ENCODE measurements around the gene NINJ2.
"Not testable (repeated sequence)": the region's sequence is repeated elsewhere in the genome, so short reads cannot be mapped to it uniquely, and the experiment has no call there.

Gene NINJ2

DNA sequence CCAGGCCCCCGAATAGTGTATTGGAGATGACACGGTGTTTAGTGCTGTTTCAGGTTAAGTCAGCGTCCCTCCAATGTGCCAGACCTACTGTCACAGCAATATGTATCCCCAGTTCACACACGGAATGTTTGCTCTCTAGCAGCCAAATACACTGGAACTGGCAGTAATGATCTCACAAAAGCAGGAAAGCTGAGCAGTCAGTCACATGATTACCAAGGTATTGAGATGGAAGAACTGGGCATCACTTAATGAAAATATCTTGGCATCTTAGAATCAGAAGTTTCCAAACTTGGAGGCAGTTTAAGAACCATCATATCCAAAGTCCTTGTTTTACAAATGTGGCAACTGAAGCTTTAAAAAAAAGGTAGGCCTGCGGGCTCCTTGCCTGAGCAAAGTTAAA, 23.3 kb downstream of the NINJ2 start:
- DNase-seq = no peak

GRCh38 chr12:639566-639965, 23.7 kb downstream of the NINJ2 start:
- no peak for DNase-seq

DNA sequence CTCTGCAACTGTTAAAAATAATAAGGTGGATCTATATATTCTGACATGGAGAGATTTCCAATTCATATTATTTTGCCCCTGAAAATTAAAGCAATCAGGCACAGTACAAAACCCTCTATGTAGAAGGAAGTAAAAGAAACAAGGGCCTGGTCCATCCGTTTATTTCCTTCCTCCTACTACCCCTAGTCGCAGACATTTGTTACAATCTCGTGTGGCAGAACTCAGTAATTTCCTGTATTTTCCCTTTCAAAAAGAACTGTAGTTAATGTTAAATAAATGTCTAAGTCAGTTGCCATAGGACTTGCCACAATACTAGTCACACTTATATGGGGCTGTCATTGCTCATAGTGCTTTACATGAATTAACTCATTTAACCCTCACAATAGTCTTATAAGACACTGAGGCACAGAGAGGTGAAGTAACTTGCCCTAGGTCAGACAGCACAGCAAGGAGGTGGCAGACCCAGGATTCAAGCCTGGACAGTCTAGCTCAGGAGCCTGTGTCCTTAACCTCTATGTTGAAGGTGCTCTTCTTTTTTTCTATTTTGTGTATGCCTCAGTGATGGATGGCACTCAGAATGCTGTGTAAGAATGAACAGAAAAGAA, 24.2 kb downstream of the NINJ2 start:
- DNase-seq = no peak

DNA sequence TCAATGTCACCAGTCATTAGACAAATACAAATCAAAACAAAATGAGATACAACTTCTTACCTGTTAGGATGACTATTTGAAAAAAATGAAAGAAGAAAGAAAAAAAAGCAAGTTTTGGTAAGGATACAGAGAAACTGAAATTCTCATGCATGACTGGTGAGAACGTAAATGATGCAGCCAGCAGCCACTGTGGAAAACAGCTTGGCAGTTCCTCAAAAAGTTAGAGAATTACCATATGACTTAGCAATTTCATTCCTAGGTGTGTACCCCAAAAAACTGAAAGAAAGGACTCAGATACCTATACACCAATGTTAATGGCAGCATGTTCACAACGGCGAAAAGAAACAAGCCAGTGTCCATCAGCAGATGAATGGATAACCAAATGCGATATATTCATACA, 26.6 kb downstream of the NINJ2 start:
- DNase-seq = no peak

DNA sequence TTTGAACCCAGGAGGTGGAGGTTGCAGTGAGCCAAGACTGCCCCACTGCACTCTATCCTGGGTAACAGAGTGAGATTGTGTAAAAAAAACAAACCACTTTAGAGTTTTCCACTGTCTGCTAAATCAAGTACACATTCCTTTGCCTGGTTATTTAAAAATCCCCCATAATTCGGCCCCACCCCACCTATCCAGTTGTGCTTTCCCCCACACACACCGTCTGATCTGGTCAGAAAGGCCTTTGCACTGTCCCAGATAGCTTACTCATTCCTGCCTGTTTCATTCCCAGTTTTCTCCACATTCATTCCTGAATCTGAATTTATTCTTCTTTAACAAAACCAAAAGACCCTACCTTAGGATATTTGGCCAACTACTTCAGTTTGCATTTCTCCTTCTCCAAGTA, 29.5 kb downstream of the NINJ2 start:
- DNase-seq = no peak

- peak; percentile 70 for DNase-seq
These were observed 31.0 kb downstream of the NINJ2 start for GRCh38 chr12:632102-632696.

DNA sequence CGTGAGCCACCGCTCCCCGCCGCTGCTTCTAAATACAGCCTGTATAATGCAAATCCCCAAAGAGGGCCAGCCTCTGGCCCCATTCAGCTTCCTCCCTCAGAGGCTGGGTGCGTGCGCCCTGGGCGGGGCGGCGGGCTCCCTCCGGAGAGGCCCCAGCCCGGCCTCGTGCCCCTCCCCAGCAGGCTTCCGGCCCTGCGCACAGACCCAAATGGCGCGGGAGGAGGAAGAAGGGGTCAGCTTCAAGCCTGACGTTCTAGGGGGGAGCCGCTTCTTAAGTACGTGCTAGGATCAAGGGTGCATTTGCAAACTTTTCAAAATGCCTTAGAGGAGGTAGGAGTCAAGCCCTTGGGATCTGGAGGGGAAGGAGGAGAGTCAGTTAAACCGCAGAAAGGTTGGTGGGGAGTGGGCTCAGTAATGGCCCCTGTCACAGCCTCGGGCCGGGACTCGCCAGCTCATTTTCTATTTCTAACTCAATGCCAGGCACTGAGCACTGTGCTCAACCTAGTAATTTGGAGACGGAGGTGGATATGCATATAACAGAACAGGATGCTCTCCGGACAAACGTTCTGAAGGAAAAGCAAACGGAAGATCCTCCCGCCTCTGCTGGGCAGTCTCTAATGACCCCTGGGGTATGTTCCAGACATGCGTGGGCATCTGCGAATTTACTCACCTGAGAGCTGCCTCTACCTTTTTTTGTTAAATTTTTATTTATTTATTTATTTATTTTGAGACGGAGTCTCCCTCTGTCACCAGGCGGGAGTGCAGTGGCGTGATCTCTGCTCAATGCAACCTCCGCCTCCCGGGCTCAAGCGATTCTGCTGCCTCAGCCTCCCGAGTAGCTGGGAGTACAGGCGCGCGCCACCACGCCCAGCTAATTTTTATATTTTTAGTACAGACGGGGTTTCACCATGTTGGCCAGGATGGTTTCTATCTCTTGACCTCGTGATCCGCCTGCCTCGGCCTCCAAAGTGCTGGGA, 32.3 kb downstream of the NINJ2 start:
- DNase-seq = no peak

DNA sequence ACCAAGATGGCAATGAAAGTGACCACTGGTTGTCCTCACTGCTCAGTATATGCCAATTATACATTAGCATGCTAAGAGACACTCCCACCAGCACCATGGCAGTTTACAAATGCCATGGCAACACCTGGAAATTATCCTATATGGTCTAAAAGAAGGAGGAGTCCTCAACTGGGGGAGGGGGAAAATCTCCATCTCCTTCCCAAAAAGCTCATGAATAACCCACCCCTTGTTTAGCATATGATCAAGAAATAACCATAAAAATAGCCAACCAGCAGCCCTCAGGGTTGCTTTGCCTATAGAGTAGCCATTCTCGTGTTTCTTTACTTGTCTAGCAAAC, 34.5 kb downstream of the NINJ2 start:
- not testable (repeated sequence) for DNase-seq

DNA sequence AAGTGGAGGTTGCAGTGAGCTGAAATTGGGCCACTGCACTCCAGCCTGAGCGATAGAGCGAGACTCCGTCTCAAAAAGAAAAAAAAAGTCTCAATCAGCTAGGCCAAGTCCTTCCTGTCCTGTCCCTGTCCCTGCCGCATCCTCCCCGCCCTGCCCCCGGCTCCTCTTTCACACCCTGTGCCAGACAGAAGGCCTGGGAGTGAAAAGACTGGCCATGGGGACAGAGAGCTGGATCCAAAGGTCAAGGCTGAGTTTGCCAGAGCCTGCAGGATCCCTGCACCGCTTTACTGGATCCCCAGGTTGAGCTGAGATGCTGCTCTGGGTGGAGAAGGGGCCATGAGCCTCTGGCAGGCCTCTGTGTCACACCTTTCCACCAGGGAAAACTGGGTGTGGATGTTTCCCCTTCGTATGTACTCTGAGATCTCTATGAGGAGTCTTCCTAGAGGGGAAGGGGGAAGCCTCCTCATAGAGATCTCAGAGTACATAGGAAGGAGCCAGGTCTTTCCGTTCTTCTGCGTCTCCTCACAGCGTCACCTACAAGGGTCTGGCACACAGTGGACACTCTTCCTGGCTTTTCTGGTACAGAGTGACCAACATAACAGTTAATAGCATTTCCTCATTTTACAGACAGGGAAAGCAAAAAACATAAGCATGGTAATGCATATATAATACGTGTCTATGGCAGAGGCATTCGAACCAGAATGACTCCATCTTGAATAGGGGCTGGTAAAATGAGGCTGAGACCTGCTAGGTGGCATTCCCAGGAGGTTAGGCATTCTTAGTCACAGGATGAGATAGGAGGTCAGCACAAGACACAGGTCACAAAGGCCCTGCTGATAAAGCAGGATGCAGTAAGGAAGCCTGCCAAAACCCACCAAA, 35.1 kb downstream of the NINJ2 start:
- DNase-seq = no peak

GRCh38 chr12:627285-627684, 36.0 kb downstream of the NINJ2 start:
- DNase-seq = no peak

GRCh38 chr12:625998-626397, 37.2 kb downstream of the NINJ2 start:
- DNase-seq = no peak

- no peak for DNase-seq
These were observed 39.3 kb downstream of the NINJ2 start for GRCh38 chr12:623865-624372.

- no peak for DNase-seq
These were observed 39.9 kb downstream of the NINJ2 start for GRCh38 chr12:623172-623864.

DNA sequence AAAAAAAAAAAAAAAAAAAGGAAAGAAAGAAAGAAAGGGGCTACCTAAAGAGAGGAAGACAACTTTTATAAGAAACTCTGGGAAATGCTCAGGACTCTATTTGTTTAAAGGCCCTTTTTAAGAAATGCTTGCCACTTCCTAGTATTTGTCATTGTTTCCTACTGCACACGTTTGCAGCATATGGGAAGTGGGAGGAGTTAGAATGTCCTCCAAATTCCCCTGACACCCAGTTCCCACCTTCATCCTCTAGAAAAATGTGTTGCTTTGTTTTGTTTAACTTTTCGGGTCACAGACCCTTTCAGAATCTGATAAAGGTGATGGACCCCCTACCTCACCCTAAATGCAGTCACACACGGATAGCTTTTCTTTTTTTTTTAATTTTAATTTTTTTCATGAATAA, 40.8 kb downstream of the NINJ2 start:
- DNase-seq = peak; percentile 44

- DNase-seq = no peak
These were observed 43.9 kb downstream of the NINJ2 start for GRCh38 chr12:619346-619745.

- no peak for DNase-seq
These were observed 44.6 kb downstream of the NINJ2 start for GRCh38 chr12:618605-619004.

GRCh38 chr12:617304-617915, 45.8 kb downstream of the NINJ2 start:
- DNase-seq = no peak

DNA sequence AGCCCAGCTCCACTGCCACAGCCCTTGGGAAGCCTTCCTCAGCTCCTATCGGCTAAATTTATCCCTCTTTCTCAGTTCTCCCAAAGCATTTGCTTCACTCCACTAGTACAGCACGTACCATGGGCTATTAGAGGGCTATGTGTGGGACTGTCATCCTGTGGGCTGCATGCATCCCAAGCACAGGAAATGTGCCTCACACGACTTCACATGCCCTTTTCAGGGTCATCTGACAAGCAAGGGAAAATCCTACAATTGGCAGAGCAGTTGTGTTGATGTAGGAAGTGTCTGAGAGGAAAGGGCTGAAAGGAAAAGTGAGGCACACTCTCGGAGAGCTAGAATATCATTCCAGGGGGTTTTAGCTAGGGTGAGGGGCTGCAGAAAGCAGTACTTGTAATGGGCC, 47.6 kb downstream of the NINJ2 start:
- DNase-seq = no peak

DNA sequence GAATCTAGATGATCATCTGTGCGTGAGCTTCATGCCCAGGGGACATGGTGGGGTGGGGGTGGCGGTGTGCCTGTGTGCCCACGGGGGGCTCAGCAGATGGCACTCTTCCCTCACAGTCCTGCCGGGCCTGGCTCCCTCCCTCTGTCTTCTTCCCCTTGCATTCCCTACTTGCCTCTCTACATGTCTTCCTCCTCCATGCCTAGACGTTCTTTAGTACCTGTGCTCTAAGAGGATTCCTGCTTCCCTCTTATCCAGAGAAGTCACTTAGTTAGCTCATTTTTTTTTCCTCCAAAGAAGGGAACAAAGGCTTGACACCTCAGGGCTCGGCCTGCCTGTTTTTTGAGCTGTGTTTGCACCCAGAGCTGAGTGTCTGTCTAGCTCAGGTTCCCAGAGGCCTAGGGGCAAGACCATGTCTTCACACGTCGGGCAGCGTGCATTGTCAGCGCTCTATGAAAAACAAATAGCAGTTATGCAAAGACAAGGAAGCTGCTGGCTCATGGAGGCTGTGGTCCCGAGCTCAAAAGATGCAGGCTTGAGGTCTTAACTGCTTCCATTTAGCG, 48.8 kb downstream of the NINJ2 start:
- DNase-seq = peak; percentile 80

GRCh38 chr12:613996-614395, 49.2 kb downstream of the NINJ2 start:
- DNase-seq = no peak

DNA sequence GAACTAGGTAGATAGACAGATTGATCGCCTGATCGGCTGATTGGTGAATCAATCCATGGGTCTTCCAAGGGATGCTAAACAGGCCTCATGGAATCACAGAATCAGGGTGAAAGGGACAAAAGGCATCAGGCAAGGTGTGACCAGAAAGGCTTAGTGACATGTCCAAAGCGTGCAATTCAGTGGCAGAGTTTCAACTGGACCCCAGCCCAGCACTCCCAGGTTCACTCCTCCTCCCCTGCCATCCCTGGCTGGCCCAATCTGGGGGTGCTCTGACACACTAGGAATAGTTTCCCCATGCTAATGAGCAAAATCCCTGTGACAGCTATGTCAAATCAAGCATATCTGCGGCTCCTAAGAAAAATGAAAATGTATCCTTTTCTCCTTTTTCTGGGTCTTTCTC, 50.4 kb downstream of the NINJ2 start:
- no peak for DNase-seq
